HepG2 (cell line): ENCODE measurements around the gene KAZN. TPM values are rescaled to one million over a fixed set of nuclear protein-coding genes. Genes with fewer than 3 reads are reported as not detected.

Experiments used
- BORCS8-MEF2B ChIP-seq: sonication (generic); formaldehyde crosslinking; IDR thresholded peaks from 2 replicates; pipeline ENCODE4 v1.8.0; 2022; ENCODE audit warnings: mild to moderate bottlenecking, missing genetic modification reagents
- CAMTA2 ChIP-seq: sonication (generic); formaldehyde crosslinking; IDR thresholded peaks from 2 replicates; pipeline ENCODE4 v1.4.0; 2020; ENCODE audit warnings: mild to moderate bottlenecking, missing genetic modification reagents, borderline replicate concordance
- CSRNP2 ChIP-seq: sonication (generic); formaldehyde crosslinking; conservative IDR thresholded peaks from 2 replicates; pipeline ENCODE4 v1.8.0; 2022; ENCODE audit warnings: low read depth, missing genetic modification reagents
- CTCF ChIP-seq: sonication (generic); formaldehyde crosslinking; IDR thresholded peaks from 2 replicates; pipeline ENCODE4 v1.5.0; 2020; ENCODE audit warnings: mild to moderate bottlenecking, missing genetic modification reagents, moderate library complexity
- E2F2 ChIP-seq: sonication (generic); formaldehyde crosslinking; IDR thresholded peaks from 2 replicates; pipeline ENCODE4 v1.4.0; 2020; ENCODE audit warnings: missing genetic modification reagents, borderline replicate concordance
- GATAD2A ChIP-seq: IDR thresholded peaks from 2 replicates; pipeline ENCODE4 v1.6.1; 2016
- HIVEP1 ChIP-seq: sonication (generic); formaldehyde crosslinking; IDR thresholded peaks from 2 replicates; pipeline ENCODE4 v1.4.0; 2020; ENCODE audit warnings: mild to moderate bottlenecking, missing genetic modification reagents
- KLF11 ChIP-seq: IDR thresholded peaks from 2 replicates; pipeline ENCODE4 v1.6.1; 2016; ENCODE audit warnings: missing compliant biosample characterization
- MTA3 ChIP-seq: sonication (generic); formaldehyde crosslinking; IDR thresholded peaks from 2 replicates; pipeline ENCODE4 v1.4.0; 2020; ENCODE audit warnings: missing genetic modification reagents
- NFYC ChIP-seq: IDR thresholded peaks from 2 replicates; pipeline ENCODE4 v1.6.1; 2016; ENCODE audit warnings: missing genetic modification reagents, missing compliant biosample characterization
- PHF5A ChIP-seq: IDR thresholded peaks from one replicate; pipeline ENCODE4 v1.6.1; 2018; ENCODE audit warnings: low read depth, missing genetic modification reagents; ENCODE audit not compliant: unreplicated experiment
- SRSF4 ChIP-seq: fragments of 200-400 bp; formaldehyde crosslinking; IDR thresholded peaks from one replicate; pipeline ENCODE4 v1.6.1; 2018; ENCODE audit warnings: mild to moderate bottlenecking, low read depth, low read length, moderate library complexity; ENCODE audit not compliant: poor library complexity, severe bottlenecking
- TBX3 ChIP-seq: fragments of 450-650 bp; IDR thresholded peaks from 2 replicates; pipeline ENCODE4 v1.6.1; 2017; ENCODE audit warnings: antibody characterized with exemption, mild to moderate bottlenecking, inconsistent platforms, borderline replicate concordance
- TCF7 ChIP-seq: sonication (generic); IDR thresholded peaks from 2 replicates; pipeline ENCODE4 v1.6.1; 2016; ENCODE audit warnings: antibody characterized with exemption, low read depth
- THYN1 ChIP-seq: sonication (generic); formaldehyde crosslinking; IDR thresholded peaks from 2 replicates; pipeline ENCODE4 v1.8.1; 2023; ENCODE audit warnings: low read depth, mild to moderate bottlenecking, moderate library complexity, missing genetic modification reagents, borderline replicate concordance
- ZBTB37 ChIP-seq: sonication (generic); formaldehyde crosslinking; IDR thresholded peaks from 2 replicates; pipeline ENCODE4 v1.4.0; 2020; ENCODE audit warnings: mild to moderate bottlenecking, missing genetic modification reagents
- ZNF609 ChIP-seq: sonication (generic); formaldehyde crosslinking; IDR thresholded peaks from 2 replicates; pipeline ENCODE4 v1.4.0; 2020; ENCODE audit warnings: mild to moderate bottlenecking, missing genetic modification reagents, borderline replicate concordance
- ZNF615 ChIP-seq: sonication (generic); formaldehyde crosslinking; IDR thresholded peaks from 2 replicates; pipeline ENCODE4 v1.5.0; 2020; ENCODE audit warnings: mild to moderate bottlenecking, missing genetic modification reagents, borderline replicate concordance
- polyA plus RNA-seq, 8 experiments: library from polyadenylated mRNA; depleted of rRNA in 3 of 8; stranded (reverse) in 7 of 8; unstranded in 1 of 8; fragments of >200 nt; fragmentation: Illumina TruSeq in 4 of 8; extraction: Trizol in 4 of 8; gene quantifications; 2 replicates each; pipeline versions ENCODE4 v1.2.1 to v1.2.3, GENCODE V29; 2011 to 2016; ENCODE audit warnings: low read depth in 4 of 8, missing spikeins in 1 of 8, mixed read lengths in 1 of 8; ENCODE audit not compliant: insufficient read depth in 1 of 8
- total RNA-seq, 5 experiments: library from RNA; depleted of rRNA; stranded (reverse); fragments of >200 nt; fragmentation: Illumina TruSeq; extraction: Trizol; gene quantifications; 2 replicates each; pipeline ENCODE4 v1.2.3, GENCODE V29; 2016; ENCODE audit warnings: low read depth in 1 of 5

KAZN gene
- total and polyA plus RNA-seq, 2 of the 13 experiments (the other 11 are each of a cell fraction or from before 2014, with no cell fraction given), result 10.4 to 13.5 TPM

GRCh38 chr1:14952626-14953314, 354.3 kb downstream of the KAZN start (continued):
- TF ChIP-seq PHF5A (CRISPR knock-in tag) (no peak), CTCF (CRISPR knock-in tag) (peak; percentile 28; the same call in 1 of the 2 replicates), ZBTB37 (CRISPR knock-in tag) (no peak), TBX3 (no peak), MTA3 (CRISPR knock-in tag) (no peak), THYN1 (no peak), NFYC (no peak; the same call in 1 of the 2 replicates), BORCS8-MEF2B (CRISPR knock-in tag) (no peak), ZNF609 (CRISPR knock-in tag) (peak; percentile 93; the same call in 1 of the 2 replicates), CAMTA2 (CRISPR knock-in tag) (peak; percentile 87; the same call in 1 of the 2 replicates), KLF11 (CRISPR knock-in tag) (peak; percentile 94), E2F2 (CRISPR knock-in tag) (no peak), CSRNP2 (CRISPR knock-in tag) (no peak), ZNF615 (no peak; the same call in 1 of the 2 replicates), GATAD2A (CRISPR knock-in tag) (peak; percentile 99), SRSF4 (no peak), HIVEP1 (CRISPR knock-in tag) (peak; percentile 87), TCF7 (peak; percentile 93)
